ENCODE data around the gene CEBPA. TPM values are rescaled to one million over a fixed set of nuclear protein-coding genes. Genes with fewer than 3 reads are reported as not detected.

CEBPA gene
- total RNA-seq, 4 donors from 2014 or later, result 5.1 to 15.9 (median 8.9) TPM

GRCh38 chr19:33311326-33311682 lies 9.0 kb upstream of the CEBPA start:
- Histone ChIP-seq H3K4me3 (no peak overlapping the region), H3K36me3 (no peaks in the 10 kb centered on the region), H3K9me3 (no peaks in the 10 kb centered on the region), H3K27me3 (peaks cover 0 to 37% (median 0%) of the 10 kb centered on the region in 4 donors), H3K27ac (replicated peaks in 1 of 4) (no peak overlapping the region), H3K4me1 (no peaks in the 10 kb centered on the region)
- intact Hi-C loops (cut with DNase I), result no loop called here
- WGBS, result 94% methylated on average over 2 of the region's 4 CpGs
- no peak for DNase-seq (ENCODE audit: extremely low spot score)
- TF ChIP-seq POLR2AphosphoS5 (IDR thresholded peaks at IDR 0.05), result no peak
- TF ChIP-seq, protein P1, sequence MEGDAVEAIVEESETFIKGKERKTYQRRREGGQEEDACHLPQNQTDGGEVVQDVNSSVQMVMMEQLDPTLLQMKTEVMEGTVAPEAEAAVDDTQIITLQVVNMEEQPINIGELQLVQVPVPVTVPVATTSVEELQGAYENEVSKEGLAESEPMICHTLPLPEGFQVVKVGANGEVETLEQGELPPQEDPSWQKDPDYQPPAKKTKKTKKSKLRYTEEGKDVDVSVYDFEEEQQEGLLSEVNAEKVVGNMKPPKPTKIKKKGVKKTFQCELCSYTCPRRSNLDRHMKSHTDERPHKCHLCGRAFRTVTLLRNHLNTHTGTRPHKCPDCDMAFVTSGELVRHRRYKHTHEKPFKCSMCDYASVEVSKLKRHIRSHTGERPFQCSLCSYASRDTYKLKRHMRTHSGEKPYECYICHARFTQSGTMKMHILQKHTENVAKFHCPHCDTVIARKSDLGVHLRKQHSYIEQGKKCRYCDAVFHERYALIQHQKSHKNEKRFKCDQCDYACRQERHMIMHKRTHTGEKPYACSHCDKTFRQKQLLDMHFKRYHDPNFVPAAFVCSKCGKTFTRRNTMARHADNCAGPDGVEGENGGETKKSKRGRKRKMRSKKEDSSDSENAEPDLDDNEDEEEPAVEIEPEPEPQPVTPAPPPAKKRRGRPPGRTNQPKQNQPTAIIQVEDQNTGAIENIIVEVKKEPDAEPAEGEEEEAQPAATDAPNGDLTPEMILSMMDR (IDR thresholded peaks at IDR 0.05), result no peak
- TF ChIP-seq EP300 (IDR thresholded peaks at IDR 0.05), result no peak
- no peak for TF ChIP-seq POLR2A (IDR thresholded peaks at IDR 0.05; ENCODE audit: low read depth)

GRCh38 chr19:33310606-33311325 lies 8.4 kb upstream of the CEBPA start:
- Histone ChIP-seq H3K27me3 (peaks cover 0 to 37% (median 0%) of the 10 kb centered on the region in 4 donors), H3K27ac (replicated peaks in 1 of 4) (no peak overlapping the region), H3K36me3 (no peaks in the 10 kb centered on the region), H3K9me3 (no peaks in the 10 kb centered on the region), H3K4me3 (no peak overlapping the region), H3K4me1 (no peaks in the 10 kb centered on the region)
- WGBS, result 83% methylated on average over 18 of the region's 18 CpGs
- TF ChIP-seq, protein P1 (IDR thresholded peaks at IDR 0.05), result no peak
- TF ChIP-seq POLR2A (IDR thresholded peaks at IDR 0.05; ENCODE audit: low read depth) (no peak), EP300 (IDR thresholded peaks at IDR 0.05) (no peak), POLR2AphosphoS5 (IDR thresholded peaks at IDR 0.05) (no peak)
- intact Hi-C loops (cut with DNase I), result no loop called here
- DNase-seq (ENCODE audit: extremely low spot score), result no peak

DNA sequence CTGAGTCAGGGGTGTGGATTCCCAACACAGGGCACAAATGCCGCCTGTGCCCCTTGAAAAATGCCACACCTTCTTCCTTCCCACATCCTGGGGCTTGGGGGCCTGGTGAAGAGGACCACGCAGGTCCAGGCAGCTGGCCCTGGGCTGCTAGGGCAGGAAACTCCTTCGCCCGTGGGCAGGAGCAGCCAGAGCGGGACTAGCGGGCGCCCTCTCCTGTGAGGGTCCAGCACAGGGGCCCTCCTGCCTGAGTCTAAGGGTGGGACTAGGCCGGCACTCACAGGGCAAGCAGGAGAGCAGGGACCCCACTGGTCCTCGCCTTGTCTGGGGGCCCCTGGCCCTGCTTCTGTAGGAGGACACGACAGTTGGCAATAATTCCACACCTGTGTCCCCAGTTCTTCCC lies 7.5 kb upstream of the CEBPA start:
- no peaks in the 10 kb centered on the region for H3K36me3 ChIP-seq
- TF ChIP-seq POLR2A (IDR thresholded peaks at IDR 0.05; ENCODE audit: low read depth) (no peak), POLR2AphosphoS5 (IDR thresholded peaks at IDR 0.05) (no peak), EP300 (IDR thresholded peaks at IDR 0.05) (no peak)
- TF ChIP-seq, protein P1 (IDR thresholded peaks at IDR 0.05), result no peak
- no peaks in the 10 kb centered on the region for H3K9me3 ChIP-seq
- no peak for DNase-seq (ENCODE audit: extremely low spot score)
- 79% methylated on average over 4 of the region's 10 CpGs for WGBS
- intact Hi-C loops (cut with DNase I), result loop anchor here (10.0 kb wide), 1 partner anchor 95 kb away; no protein-coding TSS in a partner anchor
- no peak overlapping the region for H3K27ac ChIP-seq (replicated peaks in 1 of 4)
- peaks cover 0 to 3% (median 1%) of the 10 kb centered on the region in 4 donors for H3K4me1 ChIP-seq
- no peak overlapping the region for H3K4me3 ChIP-seq
- peaks cover 0 to 37% (median 0%) of the 10 kb centered on the region in 4 donors for H3K27me3 ChIP-seq

DNA sequence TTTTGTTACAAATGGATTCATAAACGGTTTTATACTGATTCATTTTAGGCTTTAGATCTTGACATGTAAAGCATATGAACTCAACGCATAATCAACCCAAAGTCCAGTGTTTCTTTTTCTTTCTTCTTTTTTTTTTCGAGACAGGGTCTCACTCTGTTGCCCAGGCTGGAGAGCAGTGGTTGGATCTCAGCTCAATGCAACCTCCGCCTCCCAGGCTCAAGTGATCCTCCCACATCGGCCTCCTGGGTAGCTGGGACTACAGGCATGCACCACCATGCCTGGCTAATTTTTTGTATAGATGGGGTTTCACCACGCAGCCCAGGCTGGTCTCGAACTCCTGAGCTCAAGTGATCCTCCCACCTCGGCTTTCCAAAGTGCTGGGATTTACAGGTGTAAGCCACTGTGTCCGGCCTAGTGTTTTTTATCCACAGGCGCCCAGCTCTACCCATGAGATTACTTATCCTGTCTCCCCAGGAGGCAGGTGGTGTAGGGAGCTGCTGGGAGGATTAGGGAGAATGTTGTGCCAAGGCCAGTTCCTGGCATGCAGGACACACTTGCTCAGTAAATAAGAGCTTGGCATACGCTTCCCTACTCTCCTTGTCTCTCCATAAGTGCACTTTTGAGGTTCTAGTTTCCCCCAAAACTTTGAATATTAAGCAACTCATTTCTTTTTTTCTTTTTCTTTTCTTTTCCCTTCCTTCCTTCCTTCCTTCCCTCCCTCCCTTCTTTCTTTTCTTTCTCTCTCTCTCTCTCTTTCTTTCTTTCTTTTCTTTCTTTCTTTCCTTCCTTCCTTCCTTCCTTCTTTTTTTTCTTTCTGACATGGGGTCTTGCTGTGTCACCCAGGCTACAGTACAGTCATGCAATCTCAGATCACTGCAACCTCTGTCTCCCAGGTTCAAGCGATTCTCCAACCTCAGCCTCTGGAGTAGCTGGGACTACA lies 4.8 kb upstream of the CEBPA start:
- DNase-seq (ENCODE audit: extremely low spot score), result no peak
- Histone ChIP-seq H3K9me3 (no peaks in the 10 kb centered on the region), H3K4me1 (peaks cover 8 to 26% (median 20%) of the 10 kb centered on the region in 4 donors), H3K27ac (replicated peaks in 1 of 4) (no peak overlapping the region), H3K4me3 (no peak overlapping the region), H3K27me3 (peaks cover 0 to 24% (median 0%) of the 10 kb centered on the region in 4 donors), H3K36me3 (no peaks in the 10 kb centered on the region)
- TF ChIP-seq POLR2AphosphoS5 (IDR thresholded peaks at IDR 0.05) (no peak), POLR2A (IDR thresholded peaks at IDR 0.05; ENCODE audit: low read depth) (no peak), EP300 (IDR thresholded peaks at IDR 0.05) (no peak)
- TF ChIP-seq, protein P1 (IDR thresholded peaks at IDR 0.05), result no peak
- WGBS, result 91% methylated on average over 12 of the region's 12 CpGs
- intact Hi-C loops (cut with DNase I), result loop anchor here (10.0 kb wide), 1 partner anchor 98 kb away; no protein-coding TSS in a partner anchor

Measured in esophagus muscularis mucosa (tissue), 4 donors.